HG03571 (cell line): Measurements from ENCODE around the gene ZSWIM8.

Source experiments
- ATAC-seq: cut with Tn5 transposase; IDR thresholded peaks from one replicate; pipeline ENCODE4 v1.9.1; 2021; ENCODE audit not compliant: unreplicated experiment

ZSWIM8 gene

GRCh38 chr10:73840056-73840402, 54.6 kb downstream of the ZSWIM8 start:
- ATAC-seq: no peak

GRCh38 chr10:73840403-73841060, 55.1 kb downstream of the ZSWIM8 start:
- no peak for ATAC-seq

GRCh38 chr10:73841061-73841421, 55.6 kb downstream of the ZSWIM8 start:
- ATAC-seq: no peak

DNA sequence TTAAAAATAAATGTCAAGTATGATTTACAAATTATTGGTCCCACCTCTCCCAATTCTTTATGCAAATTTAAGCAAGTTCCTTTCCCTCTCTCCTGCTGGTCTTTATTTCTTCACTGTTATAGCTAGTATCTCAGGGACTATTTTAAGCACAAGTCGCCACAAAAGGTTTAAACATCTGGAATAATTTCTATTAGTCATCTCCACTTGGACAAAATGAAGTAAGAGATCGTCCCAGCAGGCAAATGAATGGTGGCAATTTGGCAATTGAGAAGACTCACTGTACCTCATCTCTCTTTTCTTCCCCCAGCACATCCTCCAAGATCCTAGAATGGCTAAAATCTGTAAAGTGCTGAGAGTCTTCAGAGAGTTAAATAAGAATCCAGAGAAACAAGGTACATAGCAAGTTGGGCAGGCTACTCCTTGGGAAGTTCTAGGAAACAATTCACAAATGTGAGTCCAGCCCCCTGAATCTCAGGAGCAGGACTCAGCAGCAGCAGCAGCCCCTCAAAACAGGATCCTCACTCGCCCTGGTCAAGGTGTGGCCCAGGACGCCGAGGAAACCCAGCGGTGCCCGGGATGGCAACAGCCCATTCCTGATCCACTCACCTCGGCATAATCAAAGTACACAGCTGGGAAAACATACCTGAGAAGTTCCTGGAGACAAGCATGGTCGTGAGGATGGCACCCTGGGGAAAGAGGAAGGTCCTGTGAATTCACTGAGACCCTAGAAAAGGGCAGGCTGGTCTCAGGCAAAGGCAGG, 56.3 kb downstream of the ZSWIM8 start:
- ATAC-seq: no peak

- ATAC-seq: no peak
Observed at GRCh38 chr10:73842349-73842748, 56.9 kb downstream of the ZSWIM8 start.

DNA sequence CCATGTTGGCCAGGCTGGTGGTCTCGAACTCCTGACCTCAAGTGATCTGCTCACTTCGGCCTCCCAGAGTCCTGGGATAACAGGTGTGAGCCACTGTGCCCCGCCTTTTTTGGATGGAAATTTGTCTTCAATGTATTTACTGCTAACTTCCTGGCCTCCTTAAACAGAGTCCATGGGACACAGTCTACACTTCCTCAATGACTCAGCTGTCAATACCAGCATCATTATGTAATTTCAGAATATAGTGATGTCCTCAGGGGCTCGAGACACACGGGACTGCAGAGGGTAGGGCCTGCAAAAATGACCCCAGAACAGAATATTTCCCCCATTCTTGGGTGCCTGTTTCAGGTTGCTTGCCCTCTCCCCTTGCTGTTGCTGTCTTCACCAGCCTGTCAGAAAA, 57.9 kb downstream of the ZSWIM8 start:
- no peak for ATAC-seq

DNA sequence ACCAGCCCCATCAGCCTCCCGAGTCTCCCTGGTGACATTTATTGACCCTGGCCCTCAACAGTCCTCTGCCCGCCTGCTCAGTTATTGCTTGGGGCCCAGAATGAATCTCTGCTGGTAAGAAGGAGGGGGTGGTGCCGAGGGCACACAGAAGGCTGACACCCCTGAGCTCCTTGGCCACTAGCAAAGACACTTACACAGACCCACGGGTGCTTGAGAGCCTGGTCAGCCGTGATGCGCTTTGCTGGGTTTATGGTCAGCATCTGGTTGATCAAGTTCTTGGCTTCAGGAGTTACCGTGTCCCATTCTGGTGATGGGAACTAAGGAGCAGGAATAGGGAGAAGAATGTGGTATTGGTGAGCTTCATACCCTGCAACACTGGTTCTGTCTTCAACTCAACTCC, 61.6 kb downstream of the ZSWIM8 start:
- no peak for ATAC-seq

GRCh38 chr10:73848821-73849489, 63.5 kb downstream of the ZSWIM8 start:
- ATAC-seq: peak; percentile 73

GRCh38 chr10:73850211-73850610, 64.8 kb downstream of the ZSWIM8 start:
- ATAC-seq: no peak

DNA sequence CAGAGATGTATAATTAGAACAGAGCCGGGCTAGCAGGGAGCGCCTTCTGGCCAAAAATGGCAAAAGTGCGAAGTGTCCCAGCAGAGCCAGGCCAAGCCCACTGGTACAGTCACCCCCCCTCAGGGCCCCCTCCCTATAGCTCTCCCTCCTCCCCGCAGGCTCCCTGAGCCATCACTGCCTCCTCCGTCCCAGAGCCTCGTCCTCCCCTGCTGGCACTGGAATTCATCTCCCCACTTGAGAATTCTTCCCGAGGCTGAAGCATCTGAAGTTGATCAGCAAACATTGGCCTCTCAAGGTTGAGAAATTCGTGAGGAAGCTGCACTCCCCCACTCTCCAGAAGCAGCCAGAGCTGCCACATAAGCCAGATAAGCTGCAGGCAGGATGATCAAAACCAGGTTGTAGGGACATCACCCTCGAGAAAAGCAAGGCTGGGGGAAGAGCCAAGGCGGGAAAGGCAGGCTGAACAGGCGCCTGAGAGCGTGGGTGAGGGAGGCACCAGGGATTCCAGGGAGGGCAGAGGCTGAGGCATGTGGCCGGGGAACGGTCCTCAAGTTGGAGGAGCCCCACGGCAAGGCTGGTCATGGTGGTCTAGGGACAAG, 65.6 kb downstream of the ZSWIM8 start:
- ATAC-seq: no peak
